Ovary (tissue), 9 donors: ENCODE measurements around the gene PLXNB2. TPM values are rescaled to one million over a fixed set of nuclear protein-coding genes. Genes with fewer than 3 reads are reported as not detected.

Experiments used
- DNase-seq, 5 donors: peaks; one replicate each; pipeline ENCODE4 v3.0.0-alpha.2; 2019 to 2020
- H3K27ac ChIP-seq, 2 donors: fragments of 200-600 bp; one replicate each; pipeline versions ENCODE4 v1.5.1 to v1.8.0; 2019 to 2022
- H3K27me3 ChIP-seq: fragments of 200-600 bp; one replicate; pipeline ENCODE4 v1.8.0; 2022
- H3K36me3 ChIP-seq: fragments of 200-600 bp; sonication (generic); one replicate; pipeline ENCODE4 v1.5.1; 2019
- H3K4me1 ChIP-seq: one replicate; pipeline ENCODE4 v1.8.1; 2013; ENCODE audit warnings: mild to moderate bottlenecking, moderate library complexity; ENCODE audit not compliant: insufficient read depth
- H3K4me3 ChIP-seq: fragments of 200-600 bp; sonication (generic); one replicate; pipeline ENCODE4 v1.5.1; 2017
- H3K9me3 ChIP-seq, 2 donors: fragments of 200-600 bp in 1 of 2; sonication (generic) in 1 of 2; one replicate each; pipeline versions ENCODE4 v1.5.1 to v1.8.1; 2013 to 2019; ENCODE audit warnings: mild to moderate bottlenecking in 1 of 2, moderate library complexity in 1 of 2
- EP300 ChIP-seq: sonication (generic); formaldehyde crosslinking; IDR thresholded peaks from one replicate; pipeline ENCODE4 v1.6.1; 2017; ENCODE audit warnings: antibody characterized with exemption
- POLR2A ChIP-seq: fragments of 450-650 bp; IDR thresholded peaks from one replicate; pipeline ENCODE4 v1.6.1; 2017; ENCODE audit warnings: antibody characterized with exemption, mild to moderate bottlenecking, moderate library complexity
- WGBS, 3 donors: extraction: QIAGEN DNeasy Blood & Tissue Kit in 1 of 3; methylation state at CpG; one replicate each; pipeline versions ENCODE4 v1.1.5 to v1.1.7; 2013 to 2017; 5-methylcytosine and 5-hydroxymethylcytosine counted together
- intact Hi-C, 4 donors: fragments of 100-400 bp; cut with DNase I; formaldehyde crosslinking; loops; one replicate each; pipeline versions ENCODE4 v1.11.0 to v1.15.1; 2022 to 2023
- polyA plus RNA-seq, 2 donors: library from polyadenylated mRNA; stranded (reverse); fragments of 200-250 nt in 1 of 2; fragments of 350-450 nt in 1 of 2; fragmentation: Illumina TruSeq in 1 of 2; extraction: RNeasy Lipid Tissue Mini Kit (QIAGEN cat#74804) in 1 of 2; gene quantifications; one replicate each; pipeline ENCODE4 v1.2.3, GENCODE V29; 2013 to 2014
- total RNA-seq, 7 donors: library from RNA; depleted of rRNA in 2 of 7; stranded (reverse); fragments of >200 nt in 2 of 7; fragmentation: NEBNext Ultra II Directional in 3 of 7; extraction: Animal tissue kit (Norgen Biotek cat#: 25700) in 3 of 7; gene quantifications; one replicate each; pipeline versions ENCODE4 v1.1.0 to v1.2.4, GENCODE V29; 2016 to 2023
- TF ChIP-seq, protein P1 (sequence below), 3 donors: fragments of 450-650 bp in 2 of 3; fragments of 200-600 bp in 1 of 3; IDR thresholded peaks; one replicate each; pipeline versions ENCODE4 v1.5.1 to v1.8.0; 2016 to 2022; ENCODE audit warnings: antibody characterized with exemption in 3 of 3, mild to moderate bottlenecking in 1 of 3
- donor health status: DM: no; HTN: no; CAD: no; lungs with moderate emphysema.
- donor health status: DM: no; HTN: no; CAD: no.
- donor health status: Bipolar disorder and iron deficiency.
- donor health status: DM: yes; HTN: yes; CAD: no.
- donor health status: DM: no; HTN: no; CAD: no.
- donor health status: DM: yes; HTN: yes; CAD: no.

The PLXNB2 gene
- total and polyA plus RNA-seq, 9 donors = 26.5 to 274 (median 205) TPM

- peak overlapping the region; percentile 45 for H3K4me3 ChIP-seq
- TF ChIP-seq, protein P1, sequence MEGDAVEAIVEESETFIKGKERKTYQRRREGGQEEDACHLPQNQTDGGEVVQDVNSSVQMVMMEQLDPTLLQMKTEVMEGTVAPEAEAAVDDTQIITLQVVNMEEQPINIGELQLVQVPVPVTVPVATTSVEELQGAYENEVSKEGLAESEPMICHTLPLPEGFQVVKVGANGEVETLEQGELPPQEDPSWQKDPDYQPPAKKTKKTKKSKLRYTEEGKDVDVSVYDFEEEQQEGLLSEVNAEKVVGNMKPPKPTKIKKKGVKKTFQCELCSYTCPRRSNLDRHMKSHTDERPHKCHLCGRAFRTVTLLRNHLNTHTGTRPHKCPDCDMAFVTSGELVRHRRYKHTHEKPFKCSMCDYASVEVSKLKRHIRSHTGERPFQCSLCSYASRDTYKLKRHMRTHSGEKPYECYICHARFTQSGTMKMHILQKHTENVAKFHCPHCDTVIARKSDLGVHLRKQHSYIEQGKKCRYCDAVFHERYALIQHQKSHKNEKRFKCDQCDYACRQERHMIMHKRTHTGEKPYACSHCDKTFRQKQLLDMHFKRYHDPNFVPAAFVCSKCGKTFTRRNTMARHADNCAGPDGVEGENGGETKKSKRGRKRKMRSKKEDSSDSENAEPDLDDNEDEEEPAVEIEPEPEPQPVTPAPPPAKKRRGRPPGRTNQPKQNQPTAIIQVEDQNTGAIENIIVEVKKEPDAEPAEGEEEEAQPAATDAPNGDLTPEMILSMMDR (IDR thresholded peaks at IDR 0.05) = no peak
- TF ChIP-seq EP300 = no peak
- no peaks in the 10 kb centered on the region for H3K9me3 ChIP-seq
- no peaks in the 10 kb centered on the region for H3K27me3 ChIP-seq
- peak overlapping the region; percentile 1 to 55 for H3K27ac ChIP-seq
- peak in 2 of 5 donors; percentile 60 to 71 for DNase-seq
- 12 to 18% (median 14%) methylated on average over 11 to 18 of the region's 18 CpGs for WGBS, 3 donors
- no peaks in the 10 kb centered on the region for H3K36me3 ChIP-seq
- intact Hi-C loops = loop anchor here in 2 of 4 donors (5.0 kb wide), 1 partner anchor 68 kb away; no protein-coding TSS in a partner anchor
- peaks cover 26% of the 10 kb centered on the region for H3K4me1 ChIP-seq
Observed at GRCh38 chr22:50269573-50269969, 37.9 kb downstream of the PLXNB2 start.

GRCh38 chr22:50268655-50269113 lies 38.8 kb downstream of the PLXNB2 start:
- Histone ChIP-seq H3K4me1 (peaks cover 26% of the 10 kb centered on the region), H3K9me3 (no peaks in the 10 kb centered on the region), H3K4me3 (no peak overlapping the region), H3K27ac (peak overlapping the region in 1 of 2 donors; percentile 55), H3K27me3 (no peaks in the 10 kb centered on the region), H3K36me3 (no peaks in the 10 kb centered on the region)
- 21 to 31% (median 29%) methylated on average over 9 of the region's 9 CpGs for WGBS, 3 donors
- intact Hi-C loops = loop anchor here in 2 of 4 donors (5.0 kb wide), 1 partner anchor 69 kb away; no protein-coding TSS in a partner anchor
- TF ChIP-seq POLR2A = no peak
- TF ChIP-seq, protein P1 (IDR thresholded peaks at IDR 0.05) = no peak
- no peak for TF ChIP-seq EP300
- DNase-seq = peak; percentile 62 to 85 (median 72)

- peak; percentile 77 to 86 (median 85) for DNase-seq
- H3K4me3 ChIP-seq = peak overlapping the region; percentile 2
- H3K27me3 ChIP-seq = no peaks in the 10 kb centered on the region
- H3K27ac ChIP-seq = peak overlapping the region in 1 of 2 donors; percentile 55
- TF ChIP-seq POLR2A = no peak
- TF ChIP-seq, protein P1 (IDR thresholded peaks at IDR 0.05) = peak in 1 of 3 donors; percentile 16
- WGBS, 3 donors = 7 to 29% (median 22%) methylated on average over 43 to 75 of the region's 75 CpGs
- H3K4me1 ChIP-seq = peaks cover 26% of the 10 kb centered on the region
- intact Hi-C loops = loop anchor here in 2 of 4 donors (5.0 kb wide), 1 partner anchor 70 kb away; no protein-coding TSS in a partner anchor
- H3K36me3 ChIP-seq = no peaks in the 10 kb centered on the region
- no peaks in the 10 kb centered on the region for H3K9me3 ChIP-seq
Observed at GRCh38 chr22:50267591-50268390, 39.7 kb downstream of the PLXNB2 start.

DNA sequence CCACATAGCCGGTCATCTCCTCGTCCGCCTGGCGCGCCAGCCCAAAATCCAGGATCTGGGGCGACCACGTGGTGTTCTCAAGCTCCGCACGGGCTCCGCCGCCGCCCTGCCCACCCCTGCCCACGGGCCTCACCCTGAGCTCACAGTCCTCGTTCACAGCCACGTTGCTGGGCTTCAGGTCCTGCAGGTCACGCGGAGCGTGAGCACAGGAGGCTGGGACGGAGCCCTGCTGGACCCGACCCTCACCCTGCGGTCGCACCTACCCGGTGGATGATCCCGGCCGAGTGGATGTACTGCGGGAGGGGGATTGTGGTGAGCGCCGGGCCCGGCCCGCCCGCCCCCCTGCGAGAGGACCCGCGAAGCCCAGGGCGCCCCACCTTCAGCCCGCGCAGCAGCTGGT lies 40.5 kb downstream of the PLXNB2 start:
- H3K9me3 ChIP-seq = no peaks in the 10 kb centered on the region
- H3K4me3 ChIP-seq = no peak overlapping the region
- intact Hi-C loops = loop anchor here in 2 of 4 donors (5.0 kb wide), 1 partner anchor 70 kb away; no protein-coding TSS in a partner anchor
- TF ChIP-seq POLR2A = no peak
- no peak for TF ChIP-seq EP300
- TF ChIP-seq, protein P1 (IDR thresholded peaks at IDR 0.05) = no peak
- no peak for DNase-seq
- H3K27ac ChIP-seq = peak overlapping the region in 1 of 2 donors; percentile 40
- peaks cover 26% of the 10 kb centered on the region for H3K4me1 ChIP-seq
- H3K36me3 ChIP-seq = no peaks in the 10 kb centered on the region
- 52 to 82% (median 71%) methylated on average over 20 to 37 of the region's 37 CpGs for WGBS, 3 donors
- no peaks in the 10 kb centered on the region for H3K27me3 ChIP-seq
